MM.1S (cell line): ENCODE data around the gene CES4A.

Source experiments
- EZH2 ChIP-seq: fragments of 300-600 bp; sonication (generic); optimal IDR thresholded peaks from 2 replicates; pipeline ENCODE3; 2017; ENCODE audit warnings: low read depth, mild to moderate bottlenecking, antibody characterized with exemption, low read length, mixed read lengths
- EZH2phosphoT487 ChIP-seq: fragments of 300-600 bp; sonication (generic); IDR thresholded peaks from 2 replicates; pipeline ENCODE4 v1.6.1; 2018; ENCODE audit warnings: antibody characterized with exemption, low read length
- TF ChIP-seq, protein P1 (sequence below): fragments of 300-600 bp; sonication (generic); IDR thresholded peaks from 2 replicates; pipeline ENCODE4 v1.5.1; 2016; ENCODE audit warnings: antibody characterized with exemption, low read length, mixed read lengths

GRCh38 chr16:67027046-67027445 lies 38.7 kb downstream of the CES4A start:
- TF ChIP-seq, protein P1, sequence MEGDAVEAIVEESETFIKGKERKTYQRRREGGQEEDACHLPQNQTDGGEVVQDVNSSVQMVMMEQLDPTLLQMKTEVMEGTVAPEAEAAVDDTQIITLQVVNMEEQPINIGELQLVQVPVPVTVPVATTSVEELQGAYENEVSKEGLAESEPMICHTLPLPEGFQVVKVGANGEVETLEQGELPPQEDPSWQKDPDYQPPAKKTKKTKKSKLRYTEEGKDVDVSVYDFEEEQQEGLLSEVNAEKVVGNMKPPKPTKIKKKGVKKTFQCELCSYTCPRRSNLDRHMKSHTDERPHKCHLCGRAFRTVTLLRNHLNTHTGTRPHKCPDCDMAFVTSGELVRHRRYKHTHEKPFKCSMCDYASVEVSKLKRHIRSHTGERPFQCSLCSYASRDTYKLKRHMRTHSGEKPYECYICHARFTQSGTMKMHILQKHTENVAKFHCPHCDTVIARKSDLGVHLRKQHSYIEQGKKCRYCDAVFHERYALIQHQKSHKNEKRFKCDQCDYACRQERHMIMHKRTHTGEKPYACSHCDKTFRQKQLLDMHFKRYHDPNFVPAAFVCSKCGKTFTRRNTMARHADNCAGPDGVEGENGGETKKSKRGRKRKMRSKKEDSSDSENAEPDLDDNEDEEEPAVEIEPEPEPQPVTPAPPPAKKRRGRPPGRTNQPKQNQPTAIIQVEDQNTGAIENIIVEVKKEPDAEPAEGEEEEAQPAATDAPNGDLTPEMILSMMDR: no peak
- TF ChIP-seq EZH2phosphoT487 (no peak), EZH2 (no peak)
